HG03457 (cell line): ENCODE results near the gene MRPL28.

Source experiments
- ATAC-seq: cut with Tn5 transposase; IDR thresholded peaks from one replicate; pipeline ENCODE4 v1.9.1; 2021; ENCODE audit warnings: moderate number of reproducible peaks; ENCODE audit not compliant: unreplicated experiment

The MRPL28 gene

DNA sequence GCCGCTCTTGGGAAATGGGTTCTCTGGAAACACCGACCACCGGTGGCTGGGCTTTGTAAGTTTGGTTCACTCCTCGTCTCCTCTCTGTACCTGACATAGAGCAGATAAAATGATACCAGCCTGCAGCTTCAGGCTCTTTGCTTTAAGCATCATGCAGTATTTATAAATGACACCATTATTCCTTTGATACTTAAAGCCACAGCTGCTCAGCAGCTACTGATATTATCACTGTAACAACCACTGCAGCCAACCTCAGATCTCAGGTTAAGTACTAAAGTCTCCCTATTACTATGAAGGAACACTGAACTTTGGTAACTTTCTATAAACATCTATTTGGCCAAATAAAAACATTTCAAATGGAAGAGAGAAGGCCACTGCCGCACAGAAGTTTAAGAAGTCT, 52.8 kb downstream of the MRPL28 start:
- no peak for ATAC-seq
